Central memory CD8-positive, alpha-beta T cell (primary cell): ENCODE results near the gene NUDT14.

Experiments used
- ATAC-seq: fragments of 150-1000 bp; cut with Tn5 transposase; replicated peaks from 2 replicates; pipeline ENCODE4 v1.10.0; 2022; ENCODE audit warnings: mild to moderate bottlenecking, moderate FRiP score, moderate number of reproducible peaks; ENCODE audit not compliant: poor library complexity, severe bottlenecking; ENCODE audit errors: extremely low read depth
- DNase-seq, 2 donors: peaks; one replicate each; pipeline ENCODE4 v3.0.0; 2021; ENCODE audit warnings: low spot score in 2 of 2
- H3K27ac Mint-ChIP-seq: one replicate; pipeline ENCODE4 v1.8.0; 2022; ENCODE audit warnings: low read depth, mild to moderate bottlenecking, moderate library complexity, mixed read lengths
- H3K27me3 Mint-ChIP-seq: one replicate; pipeline ENCODE4 v1.8.0; 2022; ENCODE audit warnings: mixed read lengths
- H3K36me3 Mint-ChIP-seq: one replicate; pipeline ENCODE4 v1.8.0; 2022; ENCODE audit warnings: mild to moderate bottlenecking, moderate library complexity, mixed read lengths; ENCODE audit not compliant: insufficient read depth
- H3K4me1 Mint-ChIP-seq: one replicate; pipeline ENCODE4 v1.8.0; 2022; ENCODE audit warnings: mixed read lengths
- H3K4me3 Mint-ChIP-seq: one replicate; pipeline ENCODE4 v1.8.0; 2022; ENCODE audit warnings: mild to moderate bottlenecking, moderate library complexity, mixed read lengths
- H3K9me3 Mint-ChIP-seq: one replicate; pipeline ENCODE4 v1.8.0; 2022; ENCODE audit warnings: mixed read lengths

The NUDT14 gene

DNA sequence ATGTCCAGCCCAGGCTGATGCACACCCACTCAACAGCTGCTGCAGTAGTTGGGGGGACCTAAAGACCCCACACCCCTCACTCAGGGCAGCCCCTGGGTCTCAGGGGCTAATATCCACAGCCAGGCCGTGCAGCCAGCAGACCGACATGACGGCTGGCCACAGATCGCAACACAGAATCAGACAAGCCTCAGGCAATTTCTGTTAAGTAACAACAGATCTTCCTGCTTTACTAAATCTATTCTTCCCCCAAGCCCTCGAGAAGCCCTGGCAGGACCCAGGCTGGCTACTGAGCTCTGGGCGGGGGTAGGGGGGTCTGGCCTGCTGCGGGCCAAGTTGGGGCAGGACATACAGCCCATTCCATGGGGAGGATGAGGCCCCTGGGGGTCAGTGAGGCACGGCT, 28.0 kb upstream of the NUDT14 start:
- H3K27ac Mint-ChIP-seq = no peak overlapping the region

DNA sequence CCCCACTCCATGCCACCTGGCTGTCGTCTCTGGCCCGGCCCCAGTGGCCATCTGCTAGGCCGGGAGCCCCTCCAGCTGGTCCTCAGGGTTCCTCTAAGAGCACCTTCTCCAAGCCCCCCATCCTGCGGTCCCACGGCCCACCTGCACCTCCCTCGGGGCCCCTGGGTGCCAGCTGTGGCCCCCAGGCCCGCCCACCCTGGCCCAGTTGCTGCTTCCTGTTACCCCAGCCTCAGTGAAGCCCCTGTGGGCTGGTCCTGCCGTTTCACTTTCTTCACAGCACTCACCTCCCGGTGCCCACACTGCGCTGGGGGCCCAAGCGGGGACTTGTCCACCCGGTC, 27.6 kb upstream of the NUDT14 start:
- Mint-ChIP-seq H3K4me3 (no peak overlapping the region), H3K9me3 (no peaks in the 10 kb centered on the region), H3K27me3 (no peaks in the 10 kb centered on the region), H3K36me3 (peaks cover 10% of the 10 kb centered on the region), H3K27ac (no peak overlapping the region), H3K4me1 (no peaks in the 10 kb centered on the region)
- DNase-seq (no peak), ATAC-seq (no peak)

More for the DNA sequence above, 28.0 kb upstream of the NUDT14 start:
- no peaks in the 10 kb centered on the region for H3K27me3 Mint-ChIP-seq
- no peaks in the 10 kb centered on the region for H3K9me3 Mint-ChIP-seq
- no peak overlapping the region for H3K4me3 Mint-ChIP-seq
- DNase-seq = no peak
- no peak for ATAC-seq
- no peaks in the 10 kb centered on the region for H3K4me1 Mint-ChIP-seq
- peaks cover 10% of the 10 kb centered on the region for H3K36me3 Mint-ChIP-seq

DNA sequence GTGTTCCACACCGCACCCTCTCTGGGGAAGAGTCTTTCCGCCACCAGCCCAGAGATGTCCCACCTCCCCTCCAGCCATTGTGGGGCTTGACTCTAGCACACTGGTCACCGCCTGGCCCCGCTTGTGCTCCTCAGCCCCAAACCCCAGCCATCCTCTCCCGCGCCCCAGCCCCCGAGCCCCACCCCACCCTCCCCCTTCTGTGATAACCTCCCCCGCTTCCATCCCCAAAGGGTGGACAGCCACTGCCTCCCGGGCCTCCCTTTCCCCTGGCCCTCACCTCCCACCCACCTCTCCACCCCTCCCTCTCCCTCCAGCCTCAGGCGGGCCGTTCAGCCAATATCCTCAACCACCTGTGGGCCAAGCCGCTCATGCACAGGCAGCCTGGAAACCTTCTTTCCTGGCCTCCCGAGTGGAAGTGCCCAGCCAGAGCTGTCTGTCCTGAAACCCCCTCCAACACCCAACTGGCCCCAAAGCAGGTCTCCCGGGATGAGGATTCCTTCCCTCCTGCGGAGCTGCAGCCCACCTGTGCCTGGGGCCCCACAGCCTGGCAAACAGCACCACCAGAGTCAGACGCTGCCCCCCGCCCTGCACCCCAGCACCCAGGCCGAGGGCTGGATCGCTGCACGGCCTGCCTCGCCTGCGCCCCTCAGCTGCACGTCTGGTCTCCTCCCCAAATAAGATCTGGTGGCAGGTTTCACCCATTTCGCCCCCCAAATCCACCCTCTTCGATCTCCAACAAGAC, 27.1 kb upstream of the NUDT14 start:
- no peaks in the 10 kb centered on the region for H3K27me3 Mint-ChIP-seq
- H3K27ac Mint-ChIP-seq = no peak overlapping the region
- peaks cover 10% of the 10 kb centered on the region for H3K36me3 Mint-ChIP-seq
- DNase-seq (no peak), ATAC-seq (no peak)
- no peaks in the 10 kb centered on the region for H3K9me3 Mint-ChIP-seq
- no peak overlapping the region for H3K4me3 Mint-ChIP-seq
- H3K4me1 Mint-ChIP-seq = no peaks in the 10 kb centered on the region

DNA sequence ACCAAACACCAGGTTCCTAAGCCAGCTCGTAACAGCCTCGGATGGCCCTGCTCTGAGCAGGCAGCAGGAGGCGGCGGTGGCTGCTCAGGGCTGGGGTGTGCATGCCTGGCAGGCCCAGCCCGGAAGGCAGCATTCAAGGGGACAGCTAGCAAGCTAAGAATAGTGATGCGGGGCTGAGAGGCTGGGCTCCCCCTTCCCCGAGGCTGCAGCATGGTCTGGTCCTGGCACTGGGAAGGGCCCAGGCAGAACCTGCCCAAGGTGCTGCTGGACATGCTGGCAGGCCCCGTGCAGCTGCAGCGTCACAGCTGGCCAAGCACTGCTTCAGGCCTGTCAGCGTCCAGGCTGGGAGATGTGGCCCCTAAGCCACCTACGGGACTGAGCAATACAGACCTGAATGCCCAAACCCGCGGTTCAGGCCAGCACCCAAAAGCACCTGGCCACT, 26.4 kb upstream of the NUDT14 start:
- H3K36me3 Mint-ChIP-seq = peaks cover 10% of the 10 kb centered on the region
- H3K27me3 Mint-ChIP-seq = no peaks in the 10 kb centered on the region
- ATAC-seq (no peak), DNase-seq (no peak)
- no peak overlapping the region for H3K27ac Mint-ChIP-seq
- no peaks in the 10 kb centered on the region for H3K4me1 Mint-ChIP-seq
- no peaks in the 10 kb centered on the region for H3K9me3 Mint-ChIP-seq
- H3K4me3 Mint-ChIP-seq = no peak overlapping the region

DNA sequence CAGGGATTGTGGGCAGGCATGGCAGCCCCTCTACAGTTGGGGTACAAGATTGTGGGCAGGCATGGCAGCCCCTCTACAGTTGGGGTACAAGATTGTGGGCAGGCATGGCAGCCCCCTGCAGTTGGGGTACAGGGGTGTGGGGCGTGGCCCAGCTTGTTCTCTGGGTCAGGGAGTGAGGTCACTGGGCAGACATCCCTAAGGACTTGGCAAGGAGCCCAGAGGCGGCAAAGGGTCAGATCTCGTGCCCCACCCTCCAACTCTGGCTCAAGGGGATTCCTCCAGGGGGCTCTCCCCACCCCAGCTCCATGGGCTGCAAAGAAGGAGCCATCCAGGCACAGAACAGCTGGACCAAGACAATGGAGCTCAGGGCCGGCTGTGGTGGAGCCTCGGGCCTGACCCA, 25.8 kb upstream of the NUDT14 start:
- no peaks in the 10 kb centered on the region for H3K27me3 Mint-ChIP-seq
- no peaks in the 10 kb centered on the region for H3K9me3 Mint-ChIP-seq
- peaks cover 12% of the 10 kb centered on the region for H3K36me3 Mint-ChIP-seq
- DNase-seq (no peak), ATAC-seq (no peak)
- no peaks in the 10 kb centered on the region for H3K4me1 Mint-ChIP-seq
- no peak overlapping the region for H3K4me3 Mint-ChIP-seq
- H3K27ac Mint-ChIP-seq = no peak overlapping the region

DNA sequence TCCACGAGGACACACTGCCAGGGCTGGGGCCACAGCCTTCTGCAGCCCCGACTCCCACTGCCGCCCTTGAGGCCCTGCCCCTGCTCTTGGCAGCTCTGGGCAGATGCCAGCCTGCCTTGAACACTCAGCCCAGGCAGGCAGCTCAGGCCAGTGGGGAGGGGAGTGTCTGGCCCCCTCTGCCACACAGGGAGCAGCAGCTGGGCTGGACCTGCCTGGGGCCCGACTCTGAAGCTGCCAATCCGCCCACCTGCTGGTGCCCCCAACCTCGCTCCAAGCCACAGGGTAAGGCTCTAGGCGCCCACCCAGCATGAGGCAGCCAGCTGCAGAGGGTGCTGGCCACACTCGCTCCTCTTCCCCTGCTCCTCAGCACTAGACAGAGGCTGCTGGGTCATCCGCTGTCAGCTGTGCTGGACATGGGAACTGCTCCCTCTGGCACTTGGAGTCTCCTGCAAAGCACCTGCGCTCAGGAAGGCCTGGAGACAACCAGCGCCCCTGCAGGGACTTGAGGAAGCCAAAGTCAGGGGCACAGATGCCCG, 24.6 kb upstream of the NUDT14 start:
- no peak for ATAC-seq
- Mint-ChIP-seq H3K36me3 (peaks cover 13% of the 10 kb centered on the region), H3K4me1 (no peaks in the 10 kb centered on the region), H3K27me3 (peaks cover 3% of the 10 kb centered on the region), H3K4me3 (no peak overlapping the region), H3K9me3 (no peaks in the 10 kb centered on the region), H3K27ac (no peak overlapping the region)
- no peak for DNase-seq

DNA sequence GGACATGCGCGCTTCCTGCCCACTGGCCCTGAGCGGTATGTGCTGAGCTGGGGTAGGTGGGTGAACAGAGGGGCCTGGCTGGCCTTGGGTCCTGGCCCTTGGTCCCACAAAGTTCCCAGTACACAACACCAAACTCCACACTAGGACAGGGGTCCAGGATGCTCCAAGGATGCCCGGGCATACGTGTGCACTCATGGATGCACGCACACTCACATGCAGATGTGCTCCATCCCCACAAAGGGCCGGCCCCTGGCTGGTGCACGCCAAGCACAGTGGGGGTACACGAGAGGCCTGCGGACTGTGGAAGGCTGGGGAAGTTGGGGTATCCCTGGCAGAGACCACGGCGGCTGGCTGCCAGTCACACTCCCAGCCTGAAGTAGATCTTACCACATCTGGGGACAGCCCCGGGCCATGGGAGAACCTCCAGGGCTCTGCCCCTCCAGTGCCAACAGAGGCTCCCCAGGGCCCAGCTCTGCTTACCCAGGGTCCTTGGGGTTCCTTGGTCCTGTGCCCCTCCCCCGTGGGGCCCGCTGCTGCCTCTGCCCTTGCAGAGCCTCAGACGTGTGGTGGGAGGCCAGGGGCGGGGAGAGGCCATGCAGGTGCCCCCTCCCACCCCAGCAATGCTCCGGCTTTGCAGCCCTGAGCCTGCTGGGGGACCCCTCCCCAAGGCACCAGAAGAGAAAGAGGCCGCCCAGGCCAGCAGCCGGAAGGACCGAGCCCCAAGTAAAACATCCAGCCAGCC, 24.0 kb upstream of the NUDT14 start:
- H3K27ac Mint-ChIP-seq = no peak overlapping the region
- peaks cover 9% of the 10 kb centered on the region for H3K27me3 Mint-ChIP-seq

DNA sequence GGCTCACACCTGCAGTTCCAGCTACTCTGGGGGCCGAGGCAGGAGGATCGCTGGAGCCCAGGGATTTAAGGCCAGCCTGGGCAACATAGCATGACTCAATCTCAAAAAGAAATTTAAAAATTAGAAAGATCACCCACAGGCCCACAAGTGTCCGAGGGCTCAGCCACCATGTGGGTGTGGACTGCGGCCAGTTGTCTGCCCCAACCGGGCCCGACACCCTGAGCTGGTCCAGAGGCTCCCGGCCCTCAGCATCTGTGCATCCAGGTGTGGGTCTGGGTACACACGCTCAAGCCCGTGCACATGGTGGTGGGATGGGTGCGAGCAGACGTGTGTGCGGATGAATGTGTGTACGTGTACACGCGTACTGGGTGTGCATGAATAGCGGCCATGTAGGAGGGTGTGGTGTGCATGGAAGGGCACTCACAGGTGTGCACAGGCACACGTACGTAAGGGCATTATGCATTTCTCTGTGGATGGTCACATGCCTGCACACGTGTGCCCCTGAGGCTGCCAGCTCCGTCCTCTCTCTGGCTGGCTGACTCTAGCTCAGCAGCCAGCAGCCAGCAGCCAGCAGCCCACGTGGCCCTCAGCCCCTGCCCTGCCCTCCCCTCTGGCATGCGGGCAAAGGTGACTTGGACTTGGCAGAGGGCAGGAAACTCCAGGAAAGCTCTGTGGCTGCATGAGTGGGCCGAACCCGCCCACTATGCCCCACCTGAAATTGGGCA, 23.3 kb upstream of the NUDT14 start:
- ATAC-seq = no peak
- H3K4me1 Mint-ChIP-seq = peaks cover 4% of the 10 kb centered on the region
- peaks cover 17% of the 10 kb centered on the region for H3K36me3 Mint-ChIP-seq
- H3K27me3 Mint-ChIP-seq = peaks cover 17% of the 10 kb centered on the region
- no peak for DNase-seq
- H3K4me3 Mint-ChIP-seq = no peak overlapping the region
- H3K27ac Mint-ChIP-seq = no peak overlapping the region
- H3K9me3 Mint-ChIP-seq = no peaks in the 10 kb centered on the region

More for the DNA sequence above, 24.0 kb upstream of the NUDT14 start:
- Mint-ChIP-seq H3K4me3 (no peak overlapping the region), H3K4me1 (no peaks in the 10 kb centered on the region), H3K9me3 (no peaks in the 10 kb centered on the region), H3K36me3 (peaks cover 15% of the 10 kb centered on the region)
- DNase-seq = no peak
- ATAC-seq = no peak

DNA sequence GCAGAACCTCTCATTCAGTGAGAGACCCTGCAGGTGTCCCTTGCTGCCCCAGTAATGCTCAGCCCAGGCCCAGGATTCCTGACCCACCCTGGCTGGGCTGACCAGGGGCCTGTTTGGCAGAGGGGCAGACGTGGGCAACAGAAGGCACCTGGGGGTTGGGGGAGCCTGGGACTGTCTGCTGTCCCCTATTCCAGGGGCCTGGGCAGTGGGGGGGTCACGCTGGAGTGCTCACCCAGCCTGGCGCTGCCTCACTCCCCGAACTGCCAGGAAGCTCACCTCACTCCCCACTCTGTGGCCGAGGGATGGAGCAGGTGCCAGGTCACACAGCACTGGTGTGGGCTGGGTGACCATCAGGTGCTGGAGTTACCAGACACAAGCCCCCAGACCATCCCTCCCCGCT, 22.6 kb upstream of the NUDT14 start:
- Mint-ChIP-seq H3K27me3 (peaks cover 24% of the 10 kb centered on the region), H3K4me1 (peaks cover 6% of the 10 kb centered on the region), H3K9me3 (no peaks in the 10 kb centered on the region), H3K27ac (no peak overlapping the region), H3K4me3 (no peak overlapping the region), H3K36me3 (peaks cover 14% of the 10 kb centered on the region)
- DNase-seq (no peak), ATAC-seq (no peak)

DNA sequence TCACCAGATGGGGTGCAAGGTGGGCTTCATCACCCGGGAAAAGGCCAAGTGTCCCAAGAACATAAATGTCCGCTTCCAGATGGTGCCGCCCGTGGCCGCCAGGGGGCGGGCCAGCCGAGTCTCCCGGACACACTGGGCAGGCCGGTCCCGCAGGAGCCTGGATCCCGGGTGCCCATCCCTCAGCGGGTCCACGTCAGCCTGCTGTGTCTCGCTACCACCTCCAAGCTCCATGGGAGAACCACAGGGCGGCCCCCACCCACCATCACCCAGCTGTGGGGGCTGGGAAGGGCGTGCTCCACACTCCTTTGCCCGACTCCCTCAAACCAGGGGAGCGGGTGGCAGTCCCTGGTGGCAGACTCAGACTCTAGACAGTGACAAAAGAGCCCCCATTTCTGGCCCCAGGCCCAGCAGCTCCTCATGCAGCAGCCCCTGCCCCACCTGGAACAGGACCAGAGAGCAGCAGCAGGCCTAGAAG, 22.0 kb upstream of the NUDT14 start:
- H3K36me3 Mint-ChIP-seq = peaks cover 11% of the 10 kb centered on the region
- no peak overlapping the region for H3K27ac Mint-ChIP-seq
- no peak for ATAC-seq
- H3K4me1 Mint-ChIP-seq = peaks cover 6% of the 10 kb centered on the region
- H3K9me3 Mint-ChIP-seq = no peaks in the 10 kb centered on the region
- H3K27me3 Mint-ChIP-seq = peaks cover 30% of the 10 kb centered on the region
- no peak overlapping the region for H3K4me3 Mint-ChIP-seq
- DNase-seq = peak; percentile 37 to 42

DNA sequence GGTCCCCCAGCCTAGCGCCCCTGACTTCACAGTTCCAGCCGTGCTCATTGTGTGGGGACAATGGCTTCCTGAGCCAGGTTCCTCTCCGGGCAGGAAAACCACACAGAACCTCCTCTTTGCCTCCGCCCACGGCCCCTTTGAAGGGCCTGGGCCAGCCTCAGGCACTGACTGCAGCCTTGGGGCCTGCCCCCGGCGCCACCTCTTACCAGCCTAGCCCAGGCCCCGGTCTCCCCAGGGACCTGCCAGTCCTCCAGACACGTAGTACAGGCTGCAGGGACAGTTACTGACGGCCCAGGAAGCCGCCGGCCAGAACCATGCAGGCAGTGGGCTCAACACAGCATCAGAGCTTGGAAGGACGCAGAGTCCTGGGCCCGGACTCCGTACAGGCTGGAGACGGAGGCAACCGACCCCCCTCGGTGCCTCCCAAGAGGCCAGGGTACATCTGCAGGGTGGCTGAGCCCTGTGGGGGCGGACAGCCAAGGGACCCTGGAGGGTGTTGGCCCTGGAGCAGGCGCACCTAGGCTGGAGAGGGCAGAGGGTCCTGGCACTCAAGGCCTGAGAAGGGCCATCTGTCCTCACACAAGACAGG, 20.9 kb upstream of the NUDT14 start:
- DNase-seq = no peak
- Mint-ChIP-seq H3K27ac (no peak overlapping the region), H3K4me3 (no peak overlapping the region), H3K9me3 (no peaks in the 10 kb centered on the region), H3K27me3 (peaks cover 35% of the 10 kb centered on the region), H3K4me1 (peaks cover 6% of the 10 kb centered on the region), H3K36me3 (peaks cover 11% of the 10 kb centered on the region)
- ATAC-seq = no peak

DNA sequence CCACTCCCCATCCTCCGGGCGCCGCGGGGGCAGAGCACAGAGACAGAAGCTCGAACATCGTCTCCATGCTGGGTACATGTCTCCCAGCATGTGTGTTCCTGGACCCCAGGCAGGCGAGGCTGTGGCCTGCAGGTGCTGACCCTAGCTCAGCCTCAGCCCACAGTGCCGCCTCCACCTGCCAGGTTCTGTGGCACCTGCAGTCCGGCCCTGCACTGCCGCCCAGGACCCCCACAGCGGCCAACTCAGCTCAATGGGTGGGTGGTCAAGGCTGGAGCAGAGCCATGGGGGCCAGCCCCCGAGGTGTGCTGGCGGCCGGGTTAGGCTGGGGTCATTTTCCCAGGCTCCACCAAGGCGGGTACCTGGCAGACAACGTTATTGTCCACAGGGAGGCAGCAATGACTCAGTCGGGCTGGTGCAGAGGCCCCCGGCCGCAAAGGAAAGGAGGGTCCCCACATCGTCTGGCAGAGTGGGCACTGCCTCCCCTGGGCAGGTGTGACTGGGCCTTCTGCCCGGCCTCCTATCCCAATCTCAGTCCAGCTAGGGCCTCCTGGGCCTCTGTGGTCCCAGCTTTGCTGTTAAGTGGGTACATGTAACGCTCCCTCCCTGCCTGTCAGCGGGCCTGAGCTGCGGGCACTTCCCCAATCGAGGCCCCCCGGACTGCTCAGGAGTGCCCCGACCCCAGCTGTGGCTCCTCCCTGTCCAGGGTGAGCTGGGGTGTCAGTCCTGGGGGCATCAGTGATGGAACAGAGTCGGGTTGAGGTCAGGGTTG, 20.2 kb upstream of the NUDT14 start:
- peaks cover 35% of the 10 kb centered on the region for H3K27me3 Mint-ChIP-seq
- ATAC-seq = no peak
- H3K9me3 Mint-ChIP-seq = no peaks in the 10 kb centered on the region
- H3K4me3 Mint-ChIP-seq = no peak overlapping the region
- peaks cover 6% of the 10 kb centered on the region for H3K4me1 Mint-ChIP-seq
- peaks cover 11% of the 10 kb centered on the region for H3K36me3 Mint-ChIP-seq
- H3K27ac Mint-ChIP-seq = no peak overlapping the region
- DNase-seq = no peak
